Parathyroid adenoma (tissue), 2 donors: ENCODE measurements around the gene CTDSPL.

Source experiments
- H2AFZ ChIP-seq: fragments of 300-600 bp; sonication (generic); one replicate; pipeline ENCODE4 v1.7.0; 2017; ENCODE audit warnings: antibody characterized with exemption, mild to moderate bottlenecking
- H3K27ac ChIP-seq: fragments of 300-600 bp; sonication (generic); one replicate; pipeline ENCODE4 v1.7.0; 2017
- H3K27me3 ChIP-seq: fragments of 300-600 bp; sonication (generic); one replicate; pipeline ENCODE4 v1.7.0; 2017; ENCODE audit warnings: low read length; ENCODE audit not compliant: control insufficient read depth, insufficient read depth
- H3K36me3 ChIP-seq: fragments of 300-600 bp; sonication (generic); one replicate; pipeline ENCODE4 v1.7.0; 2017; ENCODE audit warnings: low read length; ENCODE audit not compliant: control insufficient read depth, insufficient read depth
- H3K4me1 ChIP-seq: fragments of 300-600 bp; sonication (generic); one replicate; pipeline ENCODE4 v1.7.0; 2017; ENCODE audit warnings: control low read depth
- H3K4me2 ChIP-seq: fragments of 300-600 bp; sonication (generic); one replicate; pipeline ENCODE4 v1.7.0; 2017; ENCODE audit warnings: low read length
- H3K4me3 ChIP-seq: fragments of 300-600 bp; sonication (generic); one replicate; pipeline ENCODE4 v1.7.0; 2017; ENCODE audit warnings: low read depth, low read length
- H3K79me2 ChIP-seq: fragments of 300-600 bp; sonication (generic); one replicate; pipeline ENCODE4 v1.7.0; 2017; ENCODE audit warnings: control low read depth
- H3K9ac ChIP-seq: fragments of 300-600 bp; sonication (generic); one replicate; pipeline ENCODE4 v1.7.0; 2017; ENCODE audit warnings: mild to moderate bottlenecking
- H3K9me3 ChIP-seq: fragments of 300-600 bp; sonication (generic); one replicate; pipeline ENCODE4 v1.7.0; 2017; ENCODE audit warnings: low read length; ENCODE audit not compliant: control insufficient read depth
- TF ChIP-seq, protein P1 (sequence below): fragments of 300-600 bp; sonication (generic); IDR thresholded peaks from one replicate; pipeline ENCODE4 v1.7.0; 2017; ENCODE audit warnings: antibody characterized with exemption, mild to moderate bottlenecking
- donor health status: primary hyperparathyroidism.

Gene CTDSPL

DNA sequence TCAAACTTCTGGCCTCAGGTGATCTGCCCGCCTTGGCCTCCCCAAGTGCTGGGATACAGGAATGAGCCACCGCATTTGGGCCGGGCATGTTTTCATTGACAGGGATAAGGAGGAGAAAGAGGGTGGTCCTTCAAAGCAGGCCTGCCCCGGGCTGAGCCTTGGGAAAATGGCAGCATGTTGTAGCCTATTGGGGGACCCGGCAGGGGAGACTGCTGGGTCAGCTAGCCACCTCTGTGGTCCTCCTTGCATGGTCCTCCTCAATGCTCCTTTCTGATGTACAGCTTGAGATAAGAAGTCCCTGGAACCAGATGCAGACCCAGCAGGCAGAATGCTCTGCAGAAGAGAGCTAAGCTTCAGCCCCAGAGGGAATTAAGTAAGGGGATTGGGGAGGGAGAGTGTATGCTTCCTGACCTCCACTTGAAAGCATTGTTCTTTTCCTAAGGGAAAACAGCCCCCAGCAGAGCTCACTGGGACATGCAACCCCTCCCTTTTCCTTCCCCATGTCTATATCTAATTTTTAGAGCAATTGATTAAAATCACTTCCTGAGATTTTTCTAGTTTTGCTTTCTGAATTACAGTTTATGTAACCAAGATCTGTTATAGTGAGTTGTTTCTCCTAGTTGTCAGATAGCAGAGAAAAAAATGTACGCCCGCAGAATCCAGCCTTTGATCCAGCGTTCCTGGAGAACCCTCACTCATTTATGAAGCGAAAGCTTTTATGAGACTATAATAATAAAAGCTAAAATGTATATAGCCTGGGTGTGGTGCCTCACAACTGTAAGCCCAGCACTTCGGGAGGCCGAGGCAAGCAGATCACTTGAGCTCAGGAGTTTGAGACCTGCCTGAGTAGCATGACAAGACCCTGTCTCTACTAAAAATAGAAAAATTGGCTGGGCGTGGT is 80.2 kb downstream of the CTDSPL start:
- H3K4me3 ChIP-seq = no peak overlapping the region
- H3K79me2 ChIP-seq = peaks cover 2% of the 10 kb centered on the region
- TF ChIP-seq, protein P1, sequence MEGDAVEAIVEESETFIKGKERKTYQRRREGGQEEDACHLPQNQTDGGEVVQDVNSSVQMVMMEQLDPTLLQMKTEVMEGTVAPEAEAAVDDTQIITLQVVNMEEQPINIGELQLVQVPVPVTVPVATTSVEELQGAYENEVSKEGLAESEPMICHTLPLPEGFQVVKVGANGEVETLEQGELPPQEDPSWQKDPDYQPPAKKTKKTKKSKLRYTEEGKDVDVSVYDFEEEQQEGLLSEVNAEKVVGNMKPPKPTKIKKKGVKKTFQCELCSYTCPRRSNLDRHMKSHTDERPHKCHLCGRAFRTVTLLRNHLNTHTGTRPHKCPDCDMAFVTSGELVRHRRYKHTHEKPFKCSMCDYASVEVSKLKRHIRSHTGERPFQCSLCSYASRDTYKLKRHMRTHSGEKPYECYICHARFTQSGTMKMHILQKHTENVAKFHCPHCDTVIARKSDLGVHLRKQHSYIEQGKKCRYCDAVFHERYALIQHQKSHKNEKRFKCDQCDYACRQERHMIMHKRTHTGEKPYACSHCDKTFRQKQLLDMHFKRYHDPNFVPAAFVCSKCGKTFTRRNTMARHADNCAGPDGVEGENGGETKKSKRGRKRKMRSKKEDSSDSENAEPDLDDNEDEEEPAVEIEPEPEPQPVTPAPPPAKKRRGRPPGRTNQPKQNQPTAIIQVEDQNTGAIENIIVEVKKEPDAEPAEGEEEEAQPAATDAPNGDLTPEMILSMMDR = no peak
- H2AFZ ChIP-seq = no peak overlapping the region
- no peaks in the 10 kb centered on the region for H3K36me3 ChIP-seq
- no peak overlapping the region for H3K9ac ChIP-seq
- no peaks in the 10 kb centered on the region for H3K27me3 ChIP-seq
- peak overlapping the region; percentile 29 for H3K27ac ChIP-seq
- H3K4me1 ChIP-seq = peaks cover 30% of the 10 kb centered on the region
- H3K4me2 ChIP-seq = no peak overlapping the region
- H3K9me3 ChIP-seq = no peaks in the 10 kb centered on the region

DNA sequence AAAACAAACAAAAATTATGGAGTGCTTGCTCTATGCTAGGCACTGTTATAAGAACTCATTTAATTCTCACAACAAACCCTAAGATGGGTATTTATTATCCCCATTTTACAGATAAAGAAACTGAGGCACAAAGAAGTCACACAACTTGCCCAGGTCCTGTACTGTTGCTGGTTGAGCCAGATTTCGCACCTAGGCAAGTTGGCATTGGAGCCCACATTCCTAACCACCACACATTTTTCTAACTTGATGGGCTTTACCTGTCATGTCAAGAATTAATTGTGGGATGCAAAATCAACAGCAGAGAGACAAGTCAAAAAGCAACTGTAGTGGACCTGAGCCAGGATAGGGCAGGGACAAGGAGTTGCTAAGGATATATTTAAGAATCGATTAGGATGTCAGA is 81.0 kb downstream of the CTDSPL start:
- no peak overlapping the region for H2AFZ ChIP-seq
- no peak overlapping the region for H3K9ac ChIP-seq

DNA sequence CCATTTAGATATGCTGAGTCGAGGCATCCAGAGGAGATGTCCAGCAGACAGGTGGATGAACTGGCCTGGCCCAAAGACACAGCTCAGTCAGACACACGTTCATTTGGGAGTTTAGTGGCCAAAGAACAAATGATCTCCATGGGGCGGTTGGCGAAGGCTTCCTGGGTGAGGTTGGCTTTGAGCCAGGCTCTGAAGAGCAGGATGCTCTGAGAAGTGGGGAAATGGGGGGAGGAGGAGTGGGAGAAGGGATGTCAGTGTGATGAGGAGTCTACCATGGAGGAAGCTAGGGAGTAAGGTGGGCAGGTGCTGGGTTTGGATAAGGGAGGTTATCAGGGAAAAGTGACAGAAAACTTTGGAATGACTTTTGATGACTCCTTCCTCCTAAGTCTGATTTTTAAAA is 81.4 kb downstream of the CTDSPL start:
- Histone ChIP-seq H3K79me2 (peaks cover 2% of the 10 kb centered on the region), H3K4me3 (no peak overlapping the region), H3K4me1 (peaks cover 30% of the 10 kb centered on the region), H2AFZ (no peak overlapping the region), H3K27me3 (no peaks in the 10 kb centered on the region), H3K9ac (no peak overlapping the region), H3K4me2 (no peak overlapping the region), H3K27ac (no peak overlapping the region), H3K36me3 (no peaks in the 10 kb centered on the region), H3K9me3 (no peaks in the 10 kb centered on the region)
- TF ChIP-seq, protein P1 = no peak

More for the DNA sequence above, 81.0 kb downstream of the CTDSPL start:
- Histone ChIP-seq H3K79me2 (peaks cover 2% of the 10 kb centered on the region), H3K36me3 (no peaks in the 10 kb centered on the region), H3K4me3 (no peak overlapping the region), H3K27me3 (no peaks in the 10 kb centered on the region), H3K9me3 (no peaks in the 10 kb centered on the region), H3K27ac (peak overlapping the region; percentile 29), H3K4me2 (no peak overlapping the region), H3K4me1 (peaks cover 30% of the 10 kb centered on the region)
- TF ChIP-seq, protein P1 = no peak

DNA sequence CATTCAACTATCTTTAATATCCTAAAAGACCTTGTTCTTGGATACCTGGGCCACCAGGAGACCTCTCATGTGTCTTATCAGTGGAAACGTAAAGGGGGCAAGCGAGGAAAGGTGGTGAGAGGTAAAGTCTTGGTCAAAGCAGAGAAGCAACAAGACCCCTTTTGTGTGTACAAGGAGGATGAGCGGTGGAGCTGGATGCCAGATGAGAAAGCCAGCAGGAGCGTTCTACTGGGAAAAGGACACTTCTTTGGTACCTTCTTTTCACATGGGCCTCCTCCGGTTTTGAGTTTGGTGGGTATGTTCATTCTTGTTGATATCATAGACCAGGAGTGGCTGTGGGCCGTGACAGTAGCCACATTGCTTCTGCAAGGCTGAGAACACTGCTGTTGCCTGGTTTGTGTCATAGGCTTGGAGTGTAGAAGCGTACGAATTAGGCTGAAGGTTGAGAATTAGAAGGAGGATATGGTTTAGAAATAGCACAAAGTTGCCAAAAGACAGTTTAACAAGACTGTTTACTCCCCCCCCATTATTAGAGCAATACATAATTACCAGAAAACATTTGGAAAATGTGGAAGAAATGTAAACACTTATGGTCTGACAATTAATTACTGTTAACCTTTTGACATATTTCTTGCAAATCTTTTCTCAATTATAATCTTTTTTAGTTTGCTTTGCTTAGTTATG is 82.1 kb downstream of the CTDSPL start:
- TF ChIP-seq, protein P1 = no peak
- no peak overlapping the region for H2AFZ ChIP-seq
- H3K27ac ChIP-seq = no peak overlapping the region
- H3K9me3 ChIP-seq = no peaks in the 10 kb centered on the region
- no peak overlapping the region for H3K4me2 ChIP-seq
- H3K79me2 ChIP-seq = peaks cover 2% of the 10 kb centered on the region
- H3K4me3 ChIP-seq = no peak overlapping the region
- no peaks in the 10 kb centered on the region for H3K36me3 ChIP-seq
- peaks cover 30% of the 10 kb centered on the region for H3K4me1 ChIP-seq
- H3K9ac ChIP-seq = no peak overlapping the region
- no peaks in the 10 kb centered on the region for H3K27me3 ChIP-seq
